GM19324 (cell line): Measurements from ENCODE around the gene PSMB10.
A peak's percentile ranks its signal among the peaks of the same experiment; 100 is the strongest.
"Not testable (repeated sequence)": the region's sequence is repeated elsewhere in the genome, so short reads cannot be mapped to it uniquely, and the experiment has no call there.

ENCODE experiments used
- ATAC-seq: cut with Tn5 transposase; IDR thresholded peaks from one replicate; pipeline ENCODE4 v1.9.1; 2021; ENCODE audit warnings: mild to moderate bottlenecking, moderate library complexity; ENCODE audit not compliant: unreplicated experiment, low FRiP score

PSMB10 gene

DNA sequence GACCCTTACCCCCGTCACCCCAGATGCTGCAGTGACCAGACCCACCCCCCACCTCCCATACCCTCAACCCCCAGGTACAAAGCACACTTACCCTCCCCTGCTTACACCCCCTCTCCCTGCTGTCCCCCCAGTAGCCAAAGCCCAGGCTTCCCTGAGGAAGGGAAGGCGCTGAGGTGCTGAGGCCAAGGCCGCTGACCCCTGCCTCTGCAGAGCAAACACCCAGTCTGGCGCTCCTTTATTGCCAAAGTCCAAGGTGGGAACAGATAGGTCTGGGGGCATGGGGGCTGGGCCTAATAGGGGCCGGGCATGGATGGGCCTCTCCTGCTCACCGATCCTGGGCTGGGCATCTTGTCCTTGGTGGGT lies 6.6 kb upstream of the PSMB10 start:
- no peak for ATAC-seq

DNA sequence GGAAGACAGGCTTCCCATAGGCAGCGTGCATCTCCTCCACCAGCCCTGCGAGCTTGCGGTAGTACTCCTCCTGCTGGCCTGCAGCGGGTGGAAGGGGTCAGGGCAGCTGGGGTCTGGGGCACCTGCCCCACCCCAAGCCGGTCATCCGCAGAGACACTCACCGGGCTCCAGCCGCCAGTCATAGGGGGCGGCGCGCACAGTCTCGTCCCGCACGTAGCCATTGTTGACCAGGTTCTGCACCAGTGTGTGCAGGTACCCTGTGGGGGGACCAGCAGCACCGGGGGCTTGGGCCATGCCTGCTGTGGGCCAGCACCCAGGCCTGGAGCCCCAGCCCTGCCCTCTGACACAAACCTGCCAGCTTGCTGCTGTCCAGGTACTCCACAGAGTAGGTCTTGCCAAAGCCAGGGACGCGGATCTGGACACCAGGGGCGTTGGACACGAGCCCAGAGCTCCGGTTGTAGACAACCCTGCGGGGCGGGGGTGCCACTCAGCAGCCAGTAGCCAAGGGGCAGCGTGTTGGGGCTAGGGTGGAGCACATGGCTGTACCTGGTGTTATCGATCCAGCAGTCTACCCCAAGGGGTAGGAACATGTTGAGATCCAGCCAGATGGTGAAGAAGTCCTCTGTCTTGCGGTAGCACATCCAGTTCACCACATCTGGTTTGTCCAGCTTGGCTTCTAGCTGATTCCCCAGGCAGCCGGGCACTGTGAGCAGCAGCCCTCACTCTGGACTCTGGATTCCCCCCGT lies 6.0 kb upstream of the PSMB10 start:
- ATAC-seq: no peak

DNA sequence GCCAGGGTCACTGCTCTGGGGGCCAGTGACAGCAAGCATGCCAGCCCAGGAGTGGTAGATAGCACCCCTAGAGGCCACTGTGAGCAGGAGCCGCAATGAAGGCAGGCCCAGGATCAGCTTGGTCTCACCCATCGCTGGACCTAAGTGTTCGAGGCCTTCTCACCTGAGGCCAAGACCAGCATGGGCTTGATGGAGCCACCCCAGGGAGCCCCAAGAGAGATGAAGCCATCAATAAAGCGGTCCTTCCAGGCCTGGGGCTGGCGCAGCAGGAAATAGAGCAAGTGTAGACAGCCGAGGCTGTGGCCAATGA lies 5.5 kb upstream of the PSMB10 start:
- no peak for ATAC-seq

DNA sequence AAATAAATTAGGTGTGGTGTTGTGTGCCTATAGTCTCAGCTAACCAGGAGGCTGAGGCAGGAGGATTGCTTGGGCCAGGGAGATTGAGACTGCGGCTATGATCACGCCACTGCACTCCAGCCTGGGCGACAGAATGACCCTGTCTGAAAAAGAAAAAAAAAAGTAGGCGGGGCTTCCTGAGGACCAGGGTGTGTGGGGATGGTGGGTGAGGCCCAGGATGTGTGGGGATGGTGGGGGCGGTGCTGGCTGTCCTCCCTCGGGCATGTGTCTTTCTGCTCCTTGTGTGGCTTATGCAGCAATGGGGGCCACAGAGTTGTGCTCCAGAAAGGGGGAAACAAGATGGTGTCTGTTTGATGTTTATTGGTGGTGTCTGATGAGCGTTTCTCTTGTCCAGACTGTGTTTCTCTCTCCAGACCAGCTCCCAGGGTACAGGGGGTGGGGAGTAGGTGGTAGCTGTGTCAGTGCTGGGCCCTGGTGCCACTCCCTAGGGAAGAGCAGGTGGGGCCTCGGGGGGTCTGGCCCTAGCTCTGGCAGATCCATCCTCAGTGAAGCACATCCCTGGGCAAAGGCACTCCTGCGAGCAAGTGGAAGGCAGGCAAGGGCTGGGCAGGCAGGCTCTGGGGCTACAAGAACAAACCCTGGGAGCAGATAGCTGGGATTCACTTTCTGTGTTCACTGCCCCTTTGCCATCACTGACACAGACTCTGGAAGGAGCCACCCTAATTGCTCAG lies 5.0 kb upstream of the PSMB10 start:
- ATAC-seq: no peak

DNA sequence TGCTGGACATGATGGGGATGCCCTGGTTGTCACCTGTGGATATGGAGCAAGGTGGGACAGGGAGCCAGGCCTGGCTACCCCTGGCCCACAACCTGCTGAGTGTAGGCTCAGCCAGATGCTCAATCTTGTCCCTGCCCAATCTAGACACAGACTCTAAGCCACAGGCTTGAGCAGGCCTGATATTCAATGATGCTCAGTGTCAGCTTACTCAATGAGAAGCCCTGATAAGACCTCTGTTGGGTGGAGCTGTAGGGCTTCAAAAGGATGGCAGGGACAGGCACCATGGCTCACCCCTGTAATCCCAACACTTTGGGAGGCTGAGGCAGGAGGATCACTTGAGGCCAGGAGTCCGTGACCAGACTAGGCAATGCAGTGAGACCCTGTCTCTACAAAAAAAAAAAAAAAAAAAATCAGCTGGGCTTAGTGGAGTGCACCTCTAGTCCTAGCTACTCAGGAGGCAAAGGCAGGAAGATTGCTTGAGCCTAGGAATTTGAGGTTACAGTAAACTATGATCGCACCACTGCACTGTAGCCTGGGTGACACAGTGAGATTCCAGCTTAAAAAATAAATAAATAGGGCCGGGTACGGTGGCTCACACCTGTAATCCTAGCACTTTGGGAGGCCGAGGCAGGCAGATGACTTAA lies 3.9 kb upstream of the PSMB10 start:
- no peak for ATAC-seq

DNA sequence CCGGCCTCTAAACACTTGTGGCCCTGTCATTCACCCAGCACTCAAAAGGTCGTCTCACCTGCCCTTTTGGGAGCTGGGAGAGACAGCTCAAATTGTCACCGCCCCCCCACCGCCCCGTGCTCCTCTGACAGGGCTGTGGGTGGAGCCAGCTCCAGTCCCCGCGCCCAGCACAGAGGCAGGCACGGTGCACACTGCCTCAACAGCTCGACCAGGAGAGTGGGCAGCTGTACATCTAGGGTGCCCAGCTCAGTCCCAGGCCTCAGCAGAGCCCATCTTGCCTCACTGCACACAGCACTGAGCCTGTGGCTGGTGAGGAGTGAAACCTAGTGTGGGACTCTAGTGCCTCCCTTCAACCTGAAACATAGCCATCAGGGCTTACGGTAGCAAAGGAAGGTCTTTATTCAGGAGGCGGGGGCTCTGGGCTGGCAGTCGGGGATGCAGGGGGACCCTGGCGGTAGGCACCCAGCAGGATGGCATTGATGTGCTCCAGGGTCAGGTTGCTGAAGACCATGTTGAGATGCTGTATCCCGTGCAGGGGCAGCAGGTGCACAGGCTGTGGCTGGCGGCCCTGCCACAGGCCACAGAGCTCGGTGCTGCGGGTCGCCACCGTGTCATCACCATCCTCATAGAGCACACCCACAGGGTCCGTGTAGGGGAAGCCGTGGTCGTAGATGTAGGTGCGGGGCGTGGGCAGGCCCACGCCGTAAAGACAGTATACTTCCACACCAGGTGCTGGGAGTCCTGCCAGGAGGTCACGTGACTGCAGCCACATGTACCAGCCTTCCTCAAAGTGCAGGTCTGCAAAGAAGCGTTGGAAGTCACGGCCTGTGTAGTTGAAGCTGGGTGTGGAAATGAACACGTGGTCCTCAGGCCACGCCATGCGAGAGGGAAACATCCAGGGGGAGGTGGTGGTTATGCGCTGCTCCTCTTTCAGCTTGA lies 3.1 kb upstream of the PSMB10 start:
- no peak for ATAC-seq

DNA sequence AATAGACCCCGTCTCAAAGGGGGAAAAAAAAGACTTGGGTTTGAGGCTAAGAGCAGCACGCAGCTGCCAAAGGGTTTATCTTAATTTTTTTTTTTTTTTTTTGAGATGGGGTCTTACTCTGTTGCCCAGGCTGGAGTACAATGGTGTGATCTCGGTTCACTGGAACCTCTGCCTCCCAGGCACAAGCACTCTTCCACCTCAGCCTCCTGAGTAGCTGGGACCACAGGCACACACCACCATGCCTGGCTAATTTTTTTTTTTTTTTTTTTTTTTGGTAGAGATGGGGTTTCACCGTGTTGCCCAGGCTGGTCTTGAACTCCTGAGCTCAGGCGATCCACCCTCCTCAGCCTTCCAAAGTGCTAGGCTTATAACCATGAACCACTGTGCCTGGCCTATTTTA lies 1.1 kb upstream of the PSMB10 start:
- not testable (repeated sequence) for ATAC-seq

DNA sequence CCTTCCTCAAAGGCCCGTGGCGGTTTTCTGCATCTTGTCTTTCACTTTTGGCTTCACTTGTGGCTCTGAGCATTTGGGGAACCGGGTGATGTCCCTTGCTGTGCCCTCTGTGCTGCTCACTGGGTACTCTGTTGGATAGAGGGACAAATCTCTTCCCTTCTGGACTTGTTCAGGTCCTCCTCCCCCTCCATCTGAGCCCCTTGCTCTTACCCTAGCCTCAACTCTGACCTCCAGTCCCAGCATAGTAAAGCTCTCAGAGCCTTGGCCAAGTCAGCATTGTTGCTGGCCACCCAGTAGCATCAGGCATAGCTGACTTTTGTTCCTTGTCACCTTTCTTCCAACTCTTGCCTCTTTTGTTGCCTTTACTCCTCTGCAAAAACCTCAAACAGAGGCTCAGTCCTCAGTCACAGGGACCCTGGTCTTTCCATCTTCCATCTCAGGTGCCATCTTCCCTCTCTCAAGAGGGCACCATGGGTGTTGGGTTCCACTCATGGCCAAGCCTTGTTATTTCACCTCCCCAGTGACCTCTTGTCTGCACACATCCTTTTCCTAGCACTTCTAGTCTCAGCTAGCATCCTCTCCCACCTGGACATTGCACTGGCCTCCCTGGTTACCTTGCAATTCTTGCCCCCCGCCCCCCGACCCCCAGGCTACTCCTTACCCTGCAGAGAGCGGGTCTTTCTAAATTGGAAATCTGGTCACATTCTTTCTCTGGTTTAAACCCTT lies 393 bp upstream of the PSMB10 start:
- no peak for ATAC-seq

DNA sequence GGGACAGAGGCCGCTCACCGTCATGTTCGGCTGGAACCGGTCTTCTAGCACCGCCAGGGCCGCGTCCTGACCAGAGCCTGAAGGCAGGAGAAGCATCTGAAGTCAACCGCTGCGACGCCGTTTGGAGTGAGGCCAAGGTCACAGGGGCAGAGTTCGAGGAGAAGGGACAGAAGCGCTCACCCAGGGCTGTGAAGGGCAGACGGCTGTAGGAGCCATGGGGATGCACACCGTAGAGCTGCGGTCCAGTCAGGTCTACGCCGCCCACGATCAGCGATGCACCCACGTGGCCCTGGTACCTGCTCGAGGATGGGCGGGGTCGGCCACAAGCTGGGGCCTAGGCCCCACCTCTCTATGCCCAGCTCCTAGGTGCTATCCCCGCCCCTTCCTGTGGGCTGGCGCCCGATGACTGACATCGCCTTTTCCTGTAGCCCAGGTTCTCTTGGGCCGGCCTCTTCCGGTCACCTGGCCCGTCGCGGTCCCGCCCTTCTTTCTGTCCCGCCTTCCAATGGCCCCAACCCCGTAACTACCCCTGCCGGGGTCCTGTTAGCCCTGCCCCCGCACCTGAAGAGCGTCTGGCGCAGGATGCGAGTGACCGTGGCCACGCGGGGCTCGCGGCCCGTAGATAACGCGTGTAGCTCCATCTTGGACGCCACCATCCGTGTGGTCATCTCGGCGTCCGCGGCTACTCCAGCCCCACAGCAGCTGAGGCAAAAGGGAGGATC lies 1.1 kb downstream of the PSMB10 start:
- peak; percentile 87 for ATAC-seq

DNA sequence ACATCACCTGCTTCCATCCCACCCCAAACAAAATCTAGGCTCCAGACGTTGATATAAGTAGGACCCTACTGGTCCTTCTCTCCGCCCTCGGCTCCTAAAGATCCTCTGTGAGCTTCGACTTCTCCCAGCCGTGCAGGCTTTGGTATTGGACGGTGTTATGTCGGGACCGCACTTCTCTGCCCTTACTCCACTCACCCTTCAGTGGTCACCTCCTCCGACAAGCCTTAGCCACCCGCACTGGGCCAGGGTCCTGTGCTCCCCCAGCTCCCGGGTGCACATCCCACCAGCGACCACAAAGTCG lies 1.6 kb downstream of the PSMB10 start:
- no peak for ATAC-seq

DNA sequence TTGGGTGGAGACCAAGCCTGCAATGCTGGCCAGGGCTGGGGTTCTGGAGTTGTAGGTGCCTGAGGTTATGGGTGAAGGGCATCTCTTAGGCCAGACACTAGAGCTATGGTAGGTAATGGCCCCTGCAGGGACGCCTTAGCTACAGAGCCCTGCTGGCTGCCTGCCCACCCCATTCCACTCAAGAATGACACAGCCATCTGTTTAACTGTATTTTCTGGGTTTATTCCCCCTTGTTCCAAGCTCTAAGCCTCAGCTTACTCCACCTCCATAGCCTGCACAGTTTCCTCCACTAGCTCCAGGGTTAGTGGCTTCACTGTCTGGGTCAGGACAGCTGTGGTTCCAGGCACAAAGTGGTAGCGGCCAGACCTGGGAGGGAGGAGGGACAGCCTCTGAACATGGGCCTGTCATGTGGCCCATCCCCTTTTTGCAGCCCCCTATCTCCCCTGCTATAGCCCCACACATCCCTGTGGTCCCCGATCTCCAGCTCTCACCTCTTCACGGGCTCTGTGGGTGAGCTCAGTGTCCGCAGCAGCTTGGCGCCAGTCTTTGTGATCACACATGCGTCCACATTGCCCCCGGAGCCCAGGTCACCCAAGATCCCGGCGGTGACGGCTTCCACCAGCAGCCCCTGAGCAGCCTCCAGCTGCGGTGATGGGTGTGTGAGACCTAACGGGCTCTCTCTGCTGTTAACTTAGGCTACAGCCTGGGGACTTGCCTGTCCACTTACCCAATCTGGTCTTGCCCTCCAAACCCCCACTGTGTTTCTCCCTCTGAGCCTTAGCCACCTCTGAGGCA lies 2.1 kb downstream of the PSMB10 start:
- ATAC-seq: no peak

DNA sequence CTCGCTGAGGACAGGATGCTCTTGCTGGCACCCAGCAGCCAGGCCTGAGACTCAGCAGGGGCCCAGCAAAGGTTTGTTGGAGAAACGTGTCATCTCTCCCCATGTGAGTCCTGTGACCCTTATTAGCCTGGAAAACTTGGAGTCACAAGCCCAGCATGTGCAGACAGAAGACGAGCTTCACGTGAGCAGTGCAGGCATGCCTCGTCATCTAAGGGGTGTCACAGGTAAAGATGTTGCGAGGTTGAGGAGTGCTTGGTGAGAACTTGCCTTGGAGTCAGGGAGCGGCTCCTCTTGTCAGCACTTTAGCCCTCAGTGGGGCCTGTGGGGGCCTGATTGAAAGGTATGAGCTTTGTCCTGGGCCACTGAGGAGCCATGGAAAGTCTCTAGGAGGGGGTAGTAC lies 2.8 kb downstream of the PSMB10 start:
- no peak for ATAC-seq

DNA sequence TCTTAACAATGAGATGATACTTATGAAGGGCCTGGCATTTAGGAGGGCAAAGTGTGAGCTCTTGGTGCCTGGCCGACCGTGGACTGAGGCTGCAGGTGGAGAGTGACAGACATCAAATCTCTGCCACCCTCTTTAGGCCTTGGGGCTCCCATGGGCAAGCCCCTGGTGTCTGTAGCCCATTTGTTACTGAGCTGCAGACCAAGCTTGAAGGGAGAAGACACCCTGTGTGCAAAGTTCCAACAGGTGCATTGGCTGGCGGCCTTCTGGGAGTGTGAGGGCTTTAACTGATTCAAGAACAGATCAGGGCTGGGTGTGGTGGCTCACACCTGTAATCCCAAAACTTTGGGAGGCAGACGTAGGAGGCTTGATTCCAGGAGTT lies 4.2 kb downstream of the PSMB10 start:
- no peak for ATAC-seq

DNA sequence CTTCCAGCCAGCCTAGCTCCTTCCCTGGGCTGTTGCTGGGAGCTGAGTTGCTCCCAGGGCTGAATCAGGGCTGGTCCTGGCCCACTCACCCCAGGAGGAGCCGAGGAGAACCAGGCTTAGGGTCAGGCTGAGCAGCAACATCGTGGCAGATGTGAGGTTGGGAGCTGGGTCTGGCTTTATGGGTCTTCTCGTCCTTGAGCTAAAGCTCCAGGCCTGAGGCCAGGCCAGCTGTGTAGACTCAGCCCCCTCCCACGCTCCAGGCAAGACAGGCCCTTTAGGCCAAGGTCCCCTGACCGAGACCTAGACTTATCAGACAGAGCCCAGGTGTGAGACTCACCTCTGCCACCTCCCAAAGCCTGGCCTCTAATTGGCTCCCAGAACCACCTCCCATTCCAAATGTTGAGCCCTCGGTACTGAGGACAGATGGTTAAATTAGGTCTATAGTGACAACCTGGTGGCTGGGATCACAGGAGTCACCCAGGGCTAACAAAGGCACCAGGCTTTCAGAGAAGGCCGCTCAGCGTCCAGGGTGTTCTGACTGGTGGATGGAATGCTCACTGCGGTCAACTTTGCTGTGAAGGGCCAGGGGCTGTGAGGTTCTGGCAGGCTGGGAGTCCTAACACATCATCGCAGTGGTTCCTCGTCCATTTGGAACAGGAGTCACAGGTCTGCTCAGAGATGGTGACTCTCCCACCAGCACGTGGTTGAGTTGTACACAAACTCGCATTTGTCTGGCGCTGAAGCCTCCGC lies 4.8 kb downstream of the PSMB10 start, which contains the start of gene CTRL:
CTRL (minus strand) TSS at position 151 of the 750 bp plus-strand sequence; CDS start at position 141, 10 bp downstream.
- no peak for ATAC-seq

DNA sequence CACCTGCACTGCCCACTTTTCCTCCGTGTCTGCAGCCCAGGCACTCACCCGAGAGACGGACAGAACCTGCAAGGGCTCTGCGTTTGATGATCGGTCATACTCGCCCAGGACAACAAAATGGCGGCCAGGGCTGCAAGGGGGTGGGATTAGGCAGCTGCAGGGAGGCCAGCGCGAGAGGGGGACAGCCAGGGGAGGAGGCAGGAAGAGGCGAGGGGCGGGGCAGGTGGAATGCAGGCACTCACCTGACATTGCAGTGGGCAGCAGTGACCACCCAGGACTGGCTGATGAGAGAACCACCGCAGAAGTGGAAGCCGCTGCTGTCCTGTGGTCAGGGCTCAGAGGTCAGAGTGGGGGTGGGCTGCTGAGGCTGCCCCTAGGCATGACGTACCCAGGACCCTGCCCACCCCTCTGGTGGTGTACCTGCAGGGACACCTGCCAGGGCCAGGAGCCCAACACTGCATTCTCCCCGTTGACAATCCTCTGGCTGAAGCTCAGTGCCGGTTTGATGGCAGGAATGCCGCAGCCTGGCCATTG lies 5.9 kb downstream of the PSMB10 start:
- no peak for ATAC-seq

DNA sequence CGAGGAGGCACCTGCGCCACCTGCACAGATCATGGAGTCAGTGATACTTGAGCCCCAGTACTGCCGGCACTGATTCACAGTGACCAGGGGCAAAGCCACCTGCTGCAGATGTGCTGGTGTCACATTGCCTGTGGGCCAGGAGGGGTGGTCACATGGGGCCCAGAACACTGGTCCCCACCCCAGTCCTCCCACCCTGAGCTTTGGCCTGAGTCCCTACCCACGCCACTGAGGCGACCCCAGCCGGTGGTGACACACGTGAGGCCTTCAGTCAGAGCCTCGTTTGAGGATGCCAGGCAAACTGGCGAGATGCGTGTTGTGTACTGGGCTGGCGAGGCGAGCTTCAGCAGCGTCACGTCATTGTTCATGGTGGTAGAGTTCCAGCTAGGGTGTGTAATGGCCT lies 6.5 kb downstream of the PSMB10 start:
- ATAC-seq: no peak

DNA sequence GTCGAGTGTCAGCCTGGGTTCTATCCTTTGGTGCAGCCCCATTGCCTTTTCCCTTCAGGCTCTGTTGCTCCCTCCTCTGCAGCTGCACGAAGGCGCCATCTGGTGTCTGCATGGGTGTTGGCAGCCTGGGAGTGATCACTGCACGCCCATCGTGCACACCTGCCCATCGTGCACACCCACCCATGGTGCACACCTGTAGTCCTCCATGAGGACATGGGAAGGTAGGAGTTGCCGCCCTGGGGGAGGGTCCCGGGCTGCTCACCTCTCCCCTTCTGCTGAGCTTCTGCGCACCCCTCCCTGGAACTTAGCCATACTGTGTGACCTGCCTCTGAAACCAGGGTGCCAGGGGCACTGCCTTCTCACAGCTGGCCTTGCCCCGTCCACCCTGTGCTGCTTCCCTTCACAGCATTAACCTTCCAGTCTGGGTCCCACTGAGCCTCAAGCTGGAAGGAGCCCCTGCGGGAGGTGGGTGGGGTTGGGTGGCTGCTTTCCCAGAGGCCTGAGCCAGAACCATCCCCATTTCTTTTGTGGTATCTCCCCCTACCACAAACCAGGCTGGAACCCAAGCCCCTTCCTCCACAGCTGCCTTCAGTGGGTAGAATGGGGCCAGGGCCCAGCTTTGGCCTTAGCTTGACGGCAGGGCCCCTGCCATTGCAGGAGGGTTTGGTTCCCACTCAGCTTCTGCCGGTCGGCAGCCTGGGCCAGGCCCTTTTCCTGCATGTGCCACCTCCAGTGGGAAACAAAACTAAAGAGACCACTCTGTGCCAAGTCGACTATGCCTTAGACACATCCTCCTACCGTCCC lies 7.9 kb downstream of the PSMB10 start:
- ATAC-seq: no peak
